CD4-positive, alpha-beta T cell treated with Interferon alpha-2 for 1 hour (primary cell): ENCODE measurements around the gene FBXO45.
"Not testable (repeated sequence)": the region's sequence is repeated elsewhere in the genome, so short reads cannot be mapped to it uniquely, and the experiment has no call there.

Experiments
- DNase-seq, 2 donors: peaks; one replicate each; pipeline ENCODE4 v3.0.0-alpha.2; 2020 to 2022

Gene FBXO45

DNA sequence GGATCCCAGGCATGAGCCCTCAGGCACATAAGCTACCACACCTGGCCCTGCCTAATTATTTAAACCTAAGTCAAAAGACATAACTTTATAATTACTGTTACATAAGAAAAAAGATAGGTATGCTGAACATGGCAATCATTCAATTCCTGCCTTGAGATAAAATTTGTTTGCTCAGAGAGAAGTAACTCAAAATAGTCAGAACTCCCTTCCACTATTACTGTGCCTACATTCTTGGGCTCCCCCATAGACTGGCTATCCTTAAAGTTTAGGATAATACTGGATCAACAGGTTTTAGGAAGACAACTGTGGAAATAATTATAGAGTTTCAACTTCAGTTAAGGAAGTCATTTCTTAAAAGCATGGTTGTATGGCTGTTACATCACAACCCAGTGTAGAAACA lies 10.0 kb upstream of the FBXO45 start:
- DNase-seq = no peak

DNA sequence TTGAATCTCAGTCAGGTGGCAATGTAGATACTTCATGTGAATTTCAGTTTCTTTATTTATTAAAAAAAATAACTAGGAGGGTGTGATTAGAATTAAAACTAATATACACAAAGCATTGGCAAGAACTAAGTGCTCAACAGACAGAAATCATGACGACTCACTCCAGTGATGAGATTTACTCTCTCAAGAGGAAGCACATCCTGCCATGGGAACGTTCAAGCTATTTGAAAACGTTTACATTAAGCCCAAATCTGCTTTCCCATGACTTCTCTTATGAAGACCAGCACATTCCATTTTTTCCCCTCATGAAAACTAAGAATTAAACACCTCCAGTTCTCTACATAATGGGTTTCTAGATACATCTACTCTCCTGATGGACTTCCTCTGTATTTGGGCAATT lies 8.6 kb upstream of the FBXO45 start:
- DNase-seq = no peak

DNA sequence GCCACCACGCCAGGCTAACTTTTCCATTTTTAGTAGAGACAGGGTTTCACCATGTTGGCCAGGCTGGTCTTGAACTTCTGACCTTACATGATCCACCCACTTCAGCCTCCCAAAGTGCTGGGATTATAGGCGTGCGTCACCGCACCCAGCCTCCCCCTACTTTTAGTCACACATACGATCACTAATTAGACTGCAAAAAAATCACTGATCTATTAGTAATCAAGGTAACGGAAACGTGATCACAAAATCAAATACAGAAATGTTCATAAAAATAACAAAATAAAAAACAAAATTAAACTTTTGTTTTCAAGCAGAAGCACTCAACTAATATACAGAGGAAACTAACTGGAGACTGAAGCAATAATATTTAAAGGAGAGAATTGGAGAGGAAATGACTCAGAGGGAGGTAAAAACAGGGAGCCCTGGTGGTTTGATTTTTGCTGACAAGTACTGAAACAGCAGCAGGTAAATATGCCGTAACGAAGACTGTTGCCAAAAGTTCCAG lies 4.7 kb upstream of the FBXO45 start:
- peak in 1 of 2 donors; percentile 61 for DNase-seq

DNA sequence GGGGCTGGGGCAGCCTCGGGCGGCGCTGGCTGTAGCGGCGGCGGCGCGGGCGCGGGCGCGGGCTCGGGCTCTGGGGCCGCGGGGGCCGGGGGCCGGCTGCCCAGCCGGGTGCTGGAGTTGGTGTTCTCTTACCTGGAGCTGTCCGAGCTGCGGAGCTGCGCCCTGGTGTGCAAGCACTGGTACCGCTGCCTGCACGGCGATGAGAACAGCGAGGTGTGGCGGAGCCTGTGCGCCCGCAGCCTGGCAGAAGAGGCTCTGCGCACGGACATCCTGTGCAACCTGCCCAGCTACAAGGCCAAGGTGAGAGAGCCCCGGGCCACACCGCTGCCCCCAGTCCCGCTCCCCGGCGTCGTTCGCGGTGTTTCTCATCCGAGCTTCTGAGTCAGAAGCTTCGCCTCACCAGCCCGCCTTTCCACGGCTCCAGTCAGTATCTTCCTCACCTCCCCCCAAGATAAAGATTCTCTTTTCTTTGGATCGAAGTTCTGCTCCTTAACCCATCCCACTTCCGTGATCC lies 600 bp downstream of the FBXO45 start:
- DNase-seq = peak; percentile 32 to 58

DNA sequence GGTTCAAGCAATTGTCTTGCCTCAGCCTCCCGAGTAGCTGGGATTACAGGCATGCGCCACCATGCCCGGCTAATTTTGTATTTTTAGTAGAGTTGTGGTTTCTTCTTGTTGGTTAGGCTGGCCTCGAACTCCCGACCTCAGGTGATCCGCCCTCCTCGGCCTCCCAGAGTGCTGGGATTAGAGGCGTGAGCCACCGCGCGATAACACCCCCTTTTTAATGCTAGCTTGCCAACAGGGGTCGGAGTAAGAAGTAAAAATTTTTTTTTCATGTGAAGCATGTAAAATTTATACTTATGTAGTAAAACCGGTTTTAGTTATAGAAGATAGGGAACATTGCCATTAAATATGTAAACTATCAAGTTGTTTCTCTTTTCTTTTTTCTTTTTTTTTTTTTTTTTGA lies 1.9 kb downstream of the FBXO45 start:
- DNase-seq = not testable (repeated sequence)

DNA sequence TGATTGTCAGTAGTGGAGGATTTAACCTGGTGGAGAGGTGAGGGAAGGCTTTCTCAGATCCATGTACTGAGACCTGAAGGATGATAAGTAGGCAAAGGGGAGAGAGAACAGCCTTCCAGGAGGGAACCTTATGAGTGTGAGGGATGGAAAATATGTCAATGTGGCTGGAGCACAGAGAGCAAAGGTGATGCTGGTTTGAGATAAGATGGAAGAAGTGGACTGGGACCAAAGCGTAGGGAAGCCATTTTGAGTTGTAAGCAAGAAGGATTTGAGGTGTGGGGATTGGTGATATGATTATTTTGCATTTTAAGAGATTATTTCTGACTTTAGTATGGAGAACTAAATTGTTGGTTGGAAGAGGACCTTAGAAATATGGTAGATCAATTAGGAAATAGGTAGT lies 3.9 kb downstream of the FBXO45 start:
- DNase-seq = no peak

DNA sequence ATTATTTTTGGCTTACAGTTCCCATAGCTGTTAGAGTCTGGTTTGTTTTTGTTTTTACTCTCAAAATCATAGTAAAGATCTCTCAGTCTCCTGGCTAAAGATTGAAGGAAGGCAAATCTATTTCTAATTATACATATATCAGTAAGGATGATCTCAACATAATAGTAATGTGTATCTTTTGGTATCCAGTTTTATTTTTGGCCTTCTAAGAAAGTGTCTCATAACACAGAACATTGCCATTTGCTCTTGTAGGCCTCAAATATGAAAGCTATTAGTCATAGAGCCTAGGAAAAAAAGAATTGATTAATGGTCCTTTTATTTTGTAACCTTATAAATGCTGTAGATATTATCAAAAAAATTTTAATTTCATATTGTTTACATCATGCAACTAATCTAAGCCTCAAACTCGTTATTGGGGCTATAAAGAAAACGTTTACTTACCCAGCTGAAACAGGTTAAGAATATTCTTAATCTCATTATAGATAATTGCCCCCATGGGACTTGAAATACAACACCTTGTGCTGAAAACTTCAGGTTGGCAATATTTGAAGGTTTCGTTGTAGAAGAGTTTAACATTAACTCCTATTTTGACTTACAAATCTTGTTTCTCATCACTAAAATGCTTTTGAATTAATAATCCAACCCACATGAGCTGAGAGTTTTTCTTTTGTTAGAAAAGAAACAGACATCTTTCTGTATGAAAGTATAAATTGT lies 16.7 kb downstream of the FBXO45 start:
- no peak for DNase-seq

DNA sequence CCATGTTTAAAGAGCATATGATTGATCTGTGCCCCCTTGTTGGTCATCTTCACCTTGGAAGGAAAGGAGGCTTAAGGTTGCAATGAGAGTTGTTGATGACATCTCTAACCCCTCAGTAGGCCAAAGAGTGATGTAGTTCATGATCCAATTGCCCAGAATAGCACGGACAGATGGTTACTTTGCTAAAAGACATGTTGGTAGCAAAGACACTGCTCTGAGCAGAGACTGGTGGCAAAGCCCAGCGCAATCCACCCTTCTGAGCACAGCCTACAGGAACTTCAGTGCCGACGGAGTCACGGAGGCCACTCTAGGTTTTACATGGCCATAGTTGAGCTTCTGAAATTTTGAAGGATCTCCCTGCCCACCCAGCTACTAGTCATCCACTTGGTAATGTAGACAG lies 21.8 kb downstream of the FBXO45 start:
- DNase-seq = no peak

DNA sequence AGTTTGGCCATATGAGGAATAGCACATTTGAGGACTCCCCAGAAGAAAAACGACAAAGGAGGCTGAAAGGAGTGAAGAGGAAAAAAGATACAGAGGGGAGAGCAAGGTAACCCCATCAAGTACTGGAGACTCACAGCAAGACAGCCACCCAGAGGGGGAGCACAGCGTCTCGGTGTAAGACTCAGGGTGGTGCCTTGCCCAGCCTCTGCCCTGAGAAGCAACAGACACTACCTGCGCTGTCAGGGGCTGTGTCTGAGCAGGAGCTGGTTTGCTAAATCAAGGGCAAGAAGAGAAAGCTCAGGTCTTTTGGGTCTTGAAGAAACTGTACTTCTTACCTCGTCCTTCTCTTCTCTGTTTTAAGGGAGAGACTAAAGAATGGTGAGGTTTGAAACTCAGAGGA lies 27.9 kb downstream of the FBXO45 start:
- no peak for DNase-seq

DNA sequence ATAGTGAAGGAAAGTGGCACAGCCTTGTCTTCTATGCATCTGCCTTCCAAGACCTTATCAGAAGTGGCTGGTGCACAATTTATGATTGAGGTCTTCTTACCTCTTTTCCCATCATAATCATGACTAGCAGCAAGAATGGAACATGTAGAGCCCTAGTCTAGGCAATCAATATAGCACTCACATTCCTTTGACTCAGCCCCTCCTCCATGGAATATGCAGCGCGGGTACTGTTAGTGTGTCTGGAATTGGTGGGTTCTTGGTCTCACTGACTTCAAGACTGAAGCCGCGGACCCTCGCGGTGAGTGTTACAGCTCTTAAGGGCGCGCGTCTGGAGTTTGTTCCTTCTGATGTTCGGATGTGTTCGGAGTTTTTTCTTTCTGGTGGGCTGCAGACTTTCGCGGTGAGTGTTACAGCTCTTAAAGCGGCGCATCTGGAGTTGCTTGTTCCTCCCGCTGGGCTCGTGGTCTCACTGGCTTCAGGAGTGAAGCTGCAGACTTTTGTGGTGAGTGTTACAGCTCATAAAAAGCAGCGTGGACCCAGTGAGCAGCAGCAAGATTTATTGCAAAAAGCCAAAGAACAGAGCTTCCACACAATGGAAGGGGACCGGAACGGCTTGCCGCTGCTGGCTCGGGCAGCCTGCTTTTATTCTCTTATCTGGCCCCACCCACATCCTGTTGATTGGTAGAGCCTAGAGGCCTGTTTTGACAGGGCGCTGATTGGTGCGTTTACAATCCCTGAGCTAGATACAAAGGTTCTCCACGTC lies 29.7 kb downstream of the FBXO45 start:
- DNase-seq = peak; percentile 62 to 63

DNA sequence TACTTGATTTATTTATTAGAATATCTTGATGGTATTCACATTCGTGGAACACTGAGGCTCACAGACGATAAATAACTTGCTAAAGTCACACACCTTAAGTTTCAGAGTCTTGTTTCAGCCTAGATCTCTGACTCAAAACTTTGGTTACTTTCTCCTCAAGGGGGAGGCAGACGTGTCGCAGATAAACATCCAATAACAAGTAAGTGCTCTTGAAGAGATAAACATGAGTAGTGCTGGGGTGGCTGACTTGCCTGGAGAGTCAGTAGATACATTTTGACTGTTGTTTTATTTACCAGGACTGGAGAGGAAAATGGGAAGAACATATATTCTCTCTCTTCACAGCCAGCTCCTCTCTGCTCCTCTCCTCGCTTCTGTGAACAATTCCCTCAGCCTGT lies 31.3 kb downstream of the FBXO45 start:
- DNase-seq = no peak

DNA sequence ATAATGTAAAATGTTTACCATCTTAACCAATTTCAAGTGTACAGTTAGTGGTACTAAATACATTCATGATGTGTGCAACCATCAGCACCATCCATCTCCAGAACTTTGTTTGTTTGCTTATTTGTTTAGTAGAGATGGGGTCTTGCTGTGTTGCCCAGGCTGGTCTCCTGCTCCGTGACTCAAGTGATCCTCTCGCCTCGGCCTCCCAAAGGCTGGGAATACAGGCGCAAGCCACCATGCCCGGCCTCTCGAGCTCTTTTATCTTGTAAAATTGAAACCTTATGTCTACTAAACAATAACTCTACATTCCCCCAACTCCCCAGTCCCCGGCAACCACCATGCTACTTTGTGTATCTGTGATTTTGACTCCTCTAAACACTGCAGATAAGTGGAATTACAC lies 31.9 kb downstream of the FBXO45 start:
- no peak for DNase-seq

DNA sequence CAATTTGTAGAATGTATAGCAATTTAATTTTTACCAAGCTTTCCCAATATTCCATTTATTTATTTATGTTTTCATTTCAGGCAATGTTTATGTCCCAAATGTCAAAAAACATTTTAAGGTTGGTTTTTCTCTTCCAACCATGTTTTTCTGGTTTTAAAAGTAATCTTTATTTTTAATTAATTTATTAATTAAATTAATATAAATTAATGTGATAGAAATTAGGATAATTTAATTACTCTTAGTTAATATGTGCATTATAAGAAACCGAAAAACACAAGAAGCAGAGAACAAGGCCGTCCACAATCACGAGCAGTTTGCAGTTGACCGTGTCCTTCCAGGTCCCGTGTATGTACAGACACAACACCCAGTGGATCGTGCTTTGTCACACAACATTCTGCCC lies 34.2 kb downstream of the FBXO45 start:
- DNase-seq = no peak

DNA sequence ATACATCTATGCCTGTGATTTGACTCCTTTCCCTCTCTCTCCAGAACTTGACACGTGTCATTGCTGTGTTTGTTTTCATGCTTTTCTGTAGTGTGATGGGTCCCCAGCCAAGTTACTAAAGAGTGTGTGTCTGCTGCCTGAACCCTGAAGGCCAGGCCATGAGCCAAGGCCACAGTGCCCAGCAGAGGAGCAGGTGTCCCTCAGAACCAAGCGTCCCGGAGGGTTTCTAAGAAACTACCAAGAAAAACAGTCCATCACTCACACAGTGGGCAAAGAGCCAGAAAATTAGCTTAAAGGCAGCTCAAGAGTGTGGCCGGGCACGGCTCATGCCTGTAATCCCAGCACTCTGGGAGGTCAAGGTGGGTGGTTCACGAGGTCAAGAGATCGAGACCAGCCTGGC lies 35.2 kb downstream of the FBXO45 start:
- DNase-seq = no peak

DNA sequence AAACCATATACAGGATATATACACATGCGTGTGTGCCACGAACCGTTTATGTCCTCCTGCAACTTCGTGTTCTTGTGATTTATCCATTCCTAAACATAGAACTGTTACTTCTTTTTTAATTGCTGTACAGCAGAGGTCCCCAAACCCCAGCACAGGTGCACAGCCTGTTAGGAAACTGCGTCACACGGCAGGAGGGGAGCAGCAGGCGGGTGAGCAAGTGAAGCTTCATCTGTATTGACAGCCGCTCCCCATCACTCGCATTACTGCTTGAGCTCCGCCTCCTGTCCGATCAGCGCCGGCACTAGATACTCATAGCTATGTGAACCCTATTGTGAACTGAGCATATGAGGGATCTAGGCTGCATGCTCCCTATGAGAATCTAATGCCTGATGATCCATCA lies 36.1 kb downstream of the FBXO45 start:
- DNase-seq = peak; percentile 70 to 77

DNA sequence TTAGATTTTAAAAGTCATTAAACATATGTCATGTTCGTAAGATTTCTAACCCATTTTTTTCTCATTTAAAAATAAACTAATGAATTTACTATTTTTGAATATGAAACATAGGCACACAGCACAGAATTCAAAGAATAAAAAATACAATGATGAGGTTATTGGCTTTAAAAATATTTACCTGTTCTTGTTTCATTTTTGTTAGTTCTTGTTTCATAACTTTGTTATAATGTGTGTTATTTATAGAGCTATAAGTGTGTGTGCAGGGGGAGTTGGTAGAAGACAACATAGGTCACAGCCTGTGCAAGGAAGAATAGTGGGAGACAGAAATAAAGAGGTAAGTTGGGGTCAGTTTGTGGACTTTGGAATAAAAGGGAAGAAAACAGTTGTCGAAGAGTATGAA lies 40.2 kb downstream of the FBXO45 start:
- DNase-seq = no peak

DNA sequence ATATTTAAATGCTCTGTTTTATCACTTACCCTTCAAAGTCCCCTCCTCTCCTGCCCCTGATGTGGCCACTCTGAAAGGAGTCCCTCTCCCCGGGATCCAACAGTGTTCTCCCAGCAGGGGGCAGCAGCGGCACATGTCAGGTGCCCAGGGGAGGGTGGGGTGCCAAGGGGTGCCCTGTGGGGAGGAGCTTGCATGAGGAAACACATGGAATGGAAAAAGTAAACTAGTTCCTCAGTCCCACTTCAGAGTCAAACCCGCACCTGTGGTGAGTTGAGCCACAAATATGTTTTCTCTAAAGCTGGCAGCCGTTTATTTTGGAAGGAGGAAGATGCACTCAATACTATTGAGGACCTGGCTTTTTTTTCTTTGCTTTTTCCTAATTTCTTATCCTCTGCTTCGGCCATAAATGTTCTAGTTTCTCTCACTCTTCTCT lies 40.9 kb downstream of the FBXO45 start:
- peak; percentile 92 to 93 for DNase-seq

DNA sequence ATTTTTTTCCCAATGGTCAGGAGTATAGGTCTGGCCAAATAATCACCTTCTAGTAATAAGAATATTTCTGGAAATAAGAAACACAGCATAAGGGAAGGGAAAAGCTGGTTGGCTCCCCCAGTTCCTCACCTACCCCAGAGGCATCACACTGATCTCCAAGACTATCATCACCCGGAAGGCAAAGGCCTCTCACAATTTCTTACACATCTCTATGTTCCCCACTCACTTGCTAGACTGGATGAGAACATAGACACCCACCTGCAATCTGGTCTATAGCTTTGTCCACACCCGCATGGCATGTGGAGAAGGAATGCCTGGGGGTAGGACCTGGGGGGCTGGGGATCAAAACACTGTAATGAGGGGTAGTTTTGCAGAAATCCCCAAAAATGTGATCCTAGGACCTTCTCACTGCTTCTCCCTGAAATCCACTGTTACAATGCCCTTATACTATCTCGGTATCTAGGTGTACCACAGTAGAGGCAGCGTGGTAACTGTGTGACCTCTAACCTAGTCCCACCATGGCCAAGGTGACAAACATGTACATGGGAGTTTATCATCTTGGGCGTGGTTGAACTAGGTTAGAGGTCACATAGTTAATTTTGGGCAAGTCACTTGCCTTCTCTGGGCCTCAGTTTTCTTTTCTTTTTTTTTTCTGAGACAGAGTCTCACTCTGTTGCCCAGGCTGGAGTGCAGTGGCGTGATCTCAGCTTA lies 41.5 kb downstream of the FBXO45 start:
- no peak for DNase-seq

DNA sequence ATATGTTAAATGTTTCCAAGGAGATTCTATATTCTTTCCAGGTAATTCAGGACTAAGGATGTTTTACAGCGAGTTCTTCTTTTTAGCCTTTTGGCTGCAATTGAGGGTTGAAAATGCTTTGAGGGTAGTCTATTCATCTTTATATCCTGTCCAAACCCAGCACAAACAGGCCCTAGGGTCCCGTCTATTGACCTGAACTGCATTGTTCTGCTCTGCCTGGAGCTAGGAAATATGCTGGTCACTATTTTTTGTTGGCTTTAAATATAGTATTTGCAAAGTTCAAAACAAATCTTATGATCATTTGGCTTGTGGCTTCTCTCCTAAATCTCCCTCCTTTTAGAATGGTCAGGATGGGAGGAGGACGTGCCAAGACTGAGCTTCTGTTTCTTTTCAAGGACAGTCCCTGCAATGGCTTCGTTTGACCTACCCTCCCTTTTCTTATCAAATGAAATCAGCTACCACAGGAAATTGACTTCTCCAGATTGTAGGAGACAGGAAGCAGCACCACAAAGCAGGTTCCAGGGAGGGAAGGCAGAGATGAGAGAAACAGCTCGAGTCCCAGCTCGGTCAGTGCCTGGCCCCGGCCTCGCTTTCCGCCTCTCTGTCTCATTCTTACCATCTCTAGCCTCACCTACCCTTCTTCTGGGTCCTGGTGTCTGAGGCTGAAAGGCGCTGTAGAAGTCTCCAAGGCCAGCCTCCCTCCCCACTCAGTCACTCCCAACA lies 43.5 kb downstream of the FBXO45 start:
- DNase-seq = no peak

DNA sequence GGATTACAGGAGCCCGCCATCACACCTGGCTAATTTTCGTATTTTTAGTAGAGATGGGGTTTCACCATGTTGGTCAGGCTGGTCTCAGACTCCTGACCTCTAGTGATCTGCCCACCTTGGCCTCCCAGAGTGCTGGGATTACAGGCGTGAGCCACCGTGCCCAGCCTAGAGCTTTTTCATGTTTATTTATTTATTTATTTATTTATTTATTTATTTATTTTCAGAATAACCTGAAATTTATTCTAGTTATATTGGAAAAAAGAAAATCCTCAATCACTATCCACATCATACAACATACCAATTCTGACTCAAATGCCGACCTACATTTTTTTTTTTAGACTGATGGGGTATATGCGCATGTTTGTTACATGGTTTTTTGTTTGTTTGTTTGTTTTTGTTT lies 46.8 kb downstream of the FBXO45 start:
- DNase-seq = not testable (repeated sequence)

DNA sequence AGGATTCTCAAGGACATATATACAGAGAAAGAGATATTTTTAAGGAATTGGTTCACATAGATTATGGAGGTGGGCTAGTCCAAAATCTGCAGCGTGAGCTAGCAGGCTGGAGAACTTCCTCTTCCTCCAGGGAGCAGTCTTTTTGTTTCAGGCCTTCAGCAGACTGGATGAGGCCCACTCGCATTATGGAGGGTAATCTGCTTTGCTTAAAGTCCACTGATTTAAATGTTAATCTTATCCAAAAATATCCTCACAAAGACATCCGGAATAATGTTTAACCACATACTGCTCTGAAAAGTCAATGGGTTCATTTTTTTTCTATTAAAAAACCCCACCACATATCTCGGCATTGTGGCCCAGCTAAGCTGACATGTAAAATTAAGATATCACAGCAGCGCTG lies 48.8 kb downstream of the FBXO45 start:
- DNase-seq = no peak

DNA sequence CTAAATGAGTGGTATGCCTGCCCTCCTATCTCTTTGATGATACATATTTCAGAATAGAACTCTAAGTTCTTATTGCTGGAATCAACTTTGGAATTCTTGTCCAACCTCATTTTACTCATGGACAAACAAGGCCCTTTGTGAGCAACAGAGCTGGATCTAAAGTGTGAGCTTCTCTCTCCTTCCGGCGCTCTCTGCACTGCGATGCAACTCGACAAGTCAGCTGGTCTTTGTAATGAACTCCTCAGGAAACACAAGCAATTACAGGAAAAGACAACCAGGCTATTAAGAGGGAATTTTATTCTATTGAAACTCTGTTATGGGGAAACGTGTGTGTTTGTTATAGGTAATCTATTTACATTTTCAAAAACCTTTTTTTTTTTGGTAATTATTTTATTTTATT lies 50.8 kb downstream of the FBXO45 start:
- peak in 1 of 2 donors; percentile 20 for DNase-seq

DNA sequence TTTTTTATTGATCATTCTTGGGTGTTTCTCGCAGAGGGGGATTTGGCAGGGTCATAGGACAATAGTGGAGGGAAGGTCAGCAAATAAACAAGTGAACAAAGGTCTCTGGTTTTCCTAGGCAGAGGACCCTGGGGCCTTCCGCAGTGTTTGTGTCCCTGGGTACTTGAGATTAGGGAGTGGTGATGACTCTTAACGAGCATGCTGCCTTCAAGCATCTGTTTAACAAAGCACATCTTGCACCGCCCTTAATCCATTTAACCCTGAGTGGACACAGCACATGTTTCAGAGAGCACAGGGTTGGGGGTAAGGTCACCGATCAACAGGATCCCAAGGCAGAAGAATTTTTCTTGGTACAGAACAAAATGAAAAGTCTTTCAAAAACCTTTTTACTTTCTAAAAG lies 51.2 kb downstream of the FBXO45 start:
- DNase-seq = not testable (repeated sequence)
